Peyer's patch (tissue), 4 donors: Measurements from ENCODE around the gene LRRC51. TPM values are rescaled to one million over a fixed set of nuclear protein-coding genes. Genes with fewer than 3 reads are reported as not detected.

Source experiments
- DNase-seq, 3 donors: peaks; one replicate each; pipeline ENCODE4 v3.0.0-alpha.2; 2017 to 2019
- H3K27ac ChIP-seq, 4 donors: fragments of 200-600 bp; sonication (generic); one replicate each; pipeline ENCODE4 v1.5.1; 2016 to 2019
- H3K27me3 ChIP-seq, 2 donors: fragments of 200-600 bp; sonication (generic); one replicate each; pipeline ENCODE4 v1.5.1; 2019
- H3K36me3 ChIP-seq, 3 donors: fragments of 200-600 bp; sonication (generic); one replicate each; pipeline ENCODE4 v1.5.1; 2016 to 2019
- H3K4me1 ChIP-seq, 4 donors: fragments of 200-600 bp; sonication (generic); one replicate each; pipeline ENCODE4 v1.5.1; 2016 to 2019
- H3K4me3 ChIP-seq, 4 donors: fragments of 200-600 bp; sonication (generic); 1 replicate in 3 of 4; 2 replicates in 1 of 4; pipeline ENCODE4 v1.5.1; 2016 to 2019; ENCODE audit warnings: mild to moderate bottlenecking in 1 of 4
- H3K9me3 ChIP-seq, 4 donors: fragments of 200-600 bp; sonication (generic); one replicate each; pipeline ENCODE4 v1.5.1; 2016 to 2019; ENCODE audit warnings: mild to moderate bottlenecking in 1 of 4
- POLR2A ChIP-seq, 2 donors: fragments of 450-650 bp; IDR thresholded peaks; one replicate each; pipeline ENCODE4 v1.5.1; 2017; ENCODE audit warnings: antibody characterized with exemption in 2 of 2, mild to moderate bottlenecking in 2 of 2, moderate library complexity in 2 of 2
- total RNA-seq, 4 donors: library from RNA; depleted of rRNA; stranded (reverse); fragments of >200 nt; gene quantifications; one replicate each; pipeline ENCODE4 v1.1.0, GENCODE V29; 2016
- TF ChIP-seq, protein P1 (sequence below), 6 experiments: fragments of 450-650 bp in 4 of 6; fragments of 200-600 bp in 2 of 6; sonication (generic) in 1 of 6; IDR thresholded peaks; one replicate each; pipeline ENCODE4 v1.5.1; 2017 to 2019; ENCODE audit warnings: antibody characterized with exemption in 6 of 6, mild to moderate bottlenecking in 3 of 6, moderate library complexity in 1 of 6

LRRC51 gene
- total RNA-seq, 4 donors from 2014 or later = 2.8 to 7.4 (median 6.0) TPM

GRCh38 chr11:72084965-72085364 is 4.3 kb downstream of the LRRC51 start:
- no peaks in the 10 kb centered on the region for H3K27me3 ChIP-seq
- H3K4me1 ChIP-seq = peaks cover 0 to 8% (median 5%) of the 10 kb centered on the region in 4 donors
- no peak for DNase-seq
- no peaks in the 10 kb centered on the region for H3K9me3 ChIP-seq
- no peak overlapping the region for H3K27ac ChIP-seq
- H3K36me3 ChIP-seq = no peaks in the 10 kb centered on the region
- no peak overlapping the region for H3K4me3 ChIP-seq
- TF ChIP-seq POLR2A (IDR thresholded peaks at IDR 0.05) = no peak
- TF ChIP-seq, protein P1, sequence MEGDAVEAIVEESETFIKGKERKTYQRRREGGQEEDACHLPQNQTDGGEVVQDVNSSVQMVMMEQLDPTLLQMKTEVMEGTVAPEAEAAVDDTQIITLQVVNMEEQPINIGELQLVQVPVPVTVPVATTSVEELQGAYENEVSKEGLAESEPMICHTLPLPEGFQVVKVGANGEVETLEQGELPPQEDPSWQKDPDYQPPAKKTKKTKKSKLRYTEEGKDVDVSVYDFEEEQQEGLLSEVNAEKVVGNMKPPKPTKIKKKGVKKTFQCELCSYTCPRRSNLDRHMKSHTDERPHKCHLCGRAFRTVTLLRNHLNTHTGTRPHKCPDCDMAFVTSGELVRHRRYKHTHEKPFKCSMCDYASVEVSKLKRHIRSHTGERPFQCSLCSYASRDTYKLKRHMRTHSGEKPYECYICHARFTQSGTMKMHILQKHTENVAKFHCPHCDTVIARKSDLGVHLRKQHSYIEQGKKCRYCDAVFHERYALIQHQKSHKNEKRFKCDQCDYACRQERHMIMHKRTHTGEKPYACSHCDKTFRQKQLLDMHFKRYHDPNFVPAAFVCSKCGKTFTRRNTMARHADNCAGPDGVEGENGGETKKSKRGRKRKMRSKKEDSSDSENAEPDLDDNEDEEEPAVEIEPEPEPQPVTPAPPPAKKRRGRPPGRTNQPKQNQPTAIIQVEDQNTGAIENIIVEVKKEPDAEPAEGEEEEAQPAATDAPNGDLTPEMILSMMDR (IDR thresholded peaks at IDR 0.05) = no peak

- H3K27ac ChIP-seq = no peak overlapping the region
Measured at GRCh38 chr11:72085621-72086351, 5.1 kb downstream of the LRRC51 start.

GRCh38 chr11:72088076-72088808 is 7.6 kb downstream of the LRRC51 start:
- no peak for TF ChIP-seq POLR2A (IDR thresholded peaks at IDR 0.05)
- TF ChIP-seq, protein P1 (IDR thresholded peaks at IDR 0.05) = no peak
- no peak overlapping the region for H3K4me3 ChIP-seq
- H3K4me1 ChIP-seq = peaks cover 0 to 9% (median 0%) of the 10 kb centered on the region in 4 donors
- H3K27me3 ChIP-seq = no peaks in the 10 kb centered on the region
- H3K27ac ChIP-seq = no peak overlapping the region
- no peak for DNase-seq
- H3K9me3 ChIP-seq = no peaks in the 10 kb centered on the region
- peaks cover 0 to 5% (median 0%) of the 10 kb centered on the region in 3 donors for H3K36me3 ChIP-seq

More at GRCh38 chr11:72085621-72086351, 5.1 kb downstream of the LRRC51 start:
- no peaks in the 10 kb centered on the region for H3K9me3 ChIP-seq
- TF ChIP-seq POLR2A (IDR thresholded peaks at IDR 0.05) = no peak
- H3K27me3 ChIP-seq = no peaks in the 10 kb centered on the region
- H3K4me1 ChIP-seq = peaks cover 0 to 9% (median 5%) of the 10 kb centered on the region in 4 donors
- peaks cover 0 to 4% (median 0%) of the 10 kb centered on the region in 3 donors for H3K36me3 ChIP-seq
- no peak overlapping the region for H3K4me3 ChIP-seq
- no peak for DNase-seq

- Histone ChIP-seq H3K4me3 (no peak overlapping the region), H3K4me1 (peaks cover 0 to 9% (median 0%) of the 10 kb centered on the region in 4 donors), H3K9me3 (no peaks in the 10 kb centered on the region), H3K36me3 (peaks cover 0 to 26% (median 0%) of the 10 kb centered on the region in 3 donors), H3K27me3 (no peaks in the 10 kb centered on the region), H3K27ac (peak overlapping the region in 1 of 4 donors; percentile 31)
- TF ChIP-seq POLR2A (IDR thresholded peaks at IDR 0.05) = no peak
- TF ChIP-seq, protein P1 (IDR thresholded peaks at IDR 0.05) = peak; percentile 59 to 96 (median 88)
- peak; percentile 73 to 88 (median 79) for DNase-seq
Measured at GRCh38 chr11:72091292-72091691, 10.6 kb downstream of the LRRC51 start.

DNA sequence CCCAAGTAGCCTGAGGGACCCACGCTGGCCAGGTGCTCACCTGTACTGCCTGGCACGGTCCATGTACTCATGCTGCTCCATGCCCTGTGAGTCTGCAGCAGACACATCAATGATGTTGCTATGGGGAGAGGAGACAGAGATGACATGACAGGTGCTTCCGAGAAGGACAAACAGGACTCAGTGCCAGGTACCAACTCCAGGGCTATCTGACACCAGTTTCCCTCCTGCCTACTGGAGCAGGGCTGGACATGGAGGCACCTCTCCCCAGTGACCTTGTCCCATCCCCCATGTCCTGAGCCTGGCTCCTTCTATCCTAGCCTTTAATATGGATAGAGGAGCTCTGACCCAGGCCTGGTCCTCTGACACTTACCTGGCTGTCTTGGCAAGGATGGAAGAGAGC is 18.1 kb downstream of the LRRC51 start:
- Histone ChIP-seq H3K4me1 (peaks cover 0 to 26% (median 8%) of the 10 kb centered on the region in 4 donors), H3K4me3 (no peak overlapping the region), H3K27ac (no peak overlapping the region), H3K9me3 (no peaks in the 10 kb centered on the region), H3K27me3 (no peaks in the 10 kb centered on the region), H3K36me3 (peaks cover 0 to 53% (median 0%) of the 10 kb centered on the region in 3 donors)
- no peak for DNase-seq
- TF ChIP-seq, protein P1 (IDR thresholded peaks at IDR 0.05) = no peak

GRCh38 chr11:72100009-72100408 is 19.4 kb downstream of the LRRC51 start:
- H3K27me3 ChIP-seq = no peaks in the 10 kb centered on the region
- peaks cover 0 to 30% (median 8%) of the 10 kb centered on the region in 4 donors for H3K4me1 ChIP-seq
- H3K36me3 ChIP-seq = peaks cover 0 to 44% (median 0%) of the 10 kb centered on the region in 3 donors

More at GRCh38 chr11:72100009-72100408, 19.4 kb downstream of the LRRC51 start:
- Histone ChIP-seq H3K27ac (no peak overlapping the region), H3K9me3 (no peaks in the 10 kb centered on the region), H3K4me3 (no peak overlapping the region)
- DNase-seq = no peak
- TF ChIP-seq, protein P1 (IDR thresholded peaks at IDR 0.05) = no peak
- TF ChIP-seq POLR2A (IDR thresholded peaks at IDR 0.05) = no peak
